BJ (cell line): ENCODE results near the gene HADHA. TPM values are rescaled to one million over a fixed set of nuclear protein-coding genes. Genes with fewer than 3 reads are reported as not detected.
A peak's percentile ranks its signal among the peaks of the same experiment; 100 is the strongest.

Experiments
- CTCF ChIA-PET: fragments of 350-600 bp; formaldehyde crosslinking; extraction: SDS; loops from one replicate; lab custom pipeline; 2021; ENCODE audit warnings: antibody characterized with exemption, inconsistent platforms; lab: Yijun Ruan, JAX
- POLR2A ChIA-PET: fragments of 300-600 bp; sonication (Branson Sonifier 250); formaldehyde crosslinking; extraction: SDS; loops from one replicate; lab custom pipeline; 2021; ENCODE audit warnings: antibody characterized with exemption; lab: Charles Lee
- DNase-seq: peaks from one replicate; pipeline ENCODE4 v3.0.0-alpha.2; 2011; ENCODE audit warnings: low read depth
- H3K27me3 ChIP-seq: 2 replicates; pipeline ENCODE4 v1.6.0; 2011; ENCODE audit warnings: low read length; ENCODE audit not compliant: control insufficient read depth, insufficient read depth
- H3K36me3 ChIP-seq: 2 replicates; pipeline ENCODE4 v1.5.1; 2011; ENCODE audit warnings: low read length; ENCODE audit not compliant: control insufficient read depth, insufficient read depth
- H3K4me3 ChIP-seq: 2 replicates; pipeline ENCODE4 v1.5.1; 2011; ENCODE audit warnings: low read depth, mild to moderate bottlenecking, control low read depth, low read length
- CTCF ChIP-seq: IDR thresholded peaks from 2 replicates; pipeline ENCODE4 v1.5.1; 2011; ENCODE audit warnings: low read depth, mild to moderate bottlenecking, control low read depth, inconsistent platforms, low read length, moderate library complexity; ENCODE audit not compliant: insufficient read depth
- polyA plus RNA-seq: library from polyadenylated mRNA; depleted of rRNA; stranded (reverse); fragments of >200 nt; gene quantifications from 2 replicates; pipeline ENCODE4 v1.2.3, GENCODE V29; 2011

Gene HADHA
- polyA plus RNA-seq, 1 experiment = 111 TPM

GRCh38 chr2:26184555-26185303, 59.7 kb downstream of the HADHA start:
- peak; percentile 30; the same call in 1 of the 2 replicates for TF ChIP-seq CTCF
- ChIA-PET CTCF (interaction anchor here (0.6 to 1.8 kb wide), 12 partner anchors 8 to 306 kb away, joined by 3 to 7 read pairs (median 3); partner anchors contain the start of gene GAREM2), POLR2A (no interaction called here)
- Histone ChIP-seq H3K27me3 (no peaks in the 10 kb centered on the region; the same call in none of the 2 replicates), H3K4me3 (peak overlapping the region; percentile 34), H3K36me3 (no peaks in the 10 kb centered on the region)
- no peak for DNase-seq

- Histone ChIP-seq H3K4me3 (peak overlapping the region; percentile 34; the same call in 1 of the 2 replicates), H3K27me3 (no peaks in the 10 kb centered on the region; the same call in none of the 2 replicates), H3K36me3 (no peaks in the 10 kb centered on the region)
- ChIA-PET POLR2A (no interaction called here), CTCF (interaction anchor here (0.6 to 1.8 kb wide), 11 partner anchors 9 to 228 kb away, joined by 3 to 7 read pairs (median 3); partner anchors contain the start of gene GAREM2)
- TF ChIP-seq CTCF = no peak
- no peak for DNase-seq
These were observed 60.3 kb downstream of the HADHA start for GRCh38 chr2:26184121-26184520.

- ChIA-PET CTCF (interaction anchor here (1.4 kb wide), 1 partner anchor 95 kb away, joined by 4 read pairs; no protein-coding TSS in a partner anchor), POLR2A (no interaction called here)
- TF ChIP-seq CTCF = no peak
- Histone ChIP-seq H3K36me3 (no peaks in the 10 kb centered on the region), H3K4me3 (no peak overlapping the region), H3K27me3 (no peaks in the 10 kb centered on the region; the same call in none of the 2 replicates)
- no peak for DNase-seq
These were observed 61.4 kb downstream of the HADHA start for GRCh38 chr2:26182887-26183630.

GRCh38 chr2:26182441-26182840, 62.0 kb downstream of the HADHA start:
- Histone ChIP-seq H3K27me3 (no peaks in the 10 kb centered on the region; the same call in none of the 2 replicates), H3K36me3 (no peaks in the 10 kb centered on the region), H3K4me3 (no peak overlapping the region)
- ChIA-PET CTCF (no interaction called here), POLR2A (no interaction called here)
- no peak for TF ChIP-seq CTCF
- no peak for DNase-seq

- no peak for DNase-seq
- H3K4me3 ChIP-seq = no peak overlapping the region
- CTCF ChIA-PET = no interaction called here
These were observed 65.0 kb downstream of the HADHA start for GRCh38 chr2:26179446-26179913.

More at GRCh38 chr2:26179446-26179913, 65.0 kb downstream of the HADHA start:
- Histone ChIP-seq H3K36me3 (no peaks in the 10 kb centered on the region), H3K27me3 (peaks cover 3% of the 10 kb centered on the region)
- POLR2A ChIA-PET = no interaction called here
- no peak for TF ChIP-seq CTCF
